ENCODE measurements around the gene TRMT6.

The TRMT6 gene
- 4.6 to 37.9 (median 19.6) reads per million in 18 experiments for total RNA-seq

GRCh38 chr20:5950271-5951031 lies at the start of gene TRMT6, which contains the start of gene MCM8:
Gene TRMT6, minus strand, starts transcription at chr20:5950533. Its CDS starts 128 bp downstream, at chr20:5950405.
Gene MCM8, plus strand, starts transcription at chr20:5950652. Its CDS starts 1,364 bp downstream, at chr20:5952016.
- DNase-seq: peak; percentile 97 to 98

- DNase-seq: no peak
Observed at GRCh38 chr20:5999783-6000182, 49.5 kb upstream of the TRMT6 start.

GRCh38 chr20:5996765-5997164 lies 46.4 kb upstream of the TRMT6 start:
- no peak for DNase-seq

- no peak for DNase-seq
Observed at GRCh38 chr20:5991623-5992441, 41.5 kb upstream of the TRMT6 start.

- DNase-seq: no peak
Observed at GRCh38 chr20:5990946-5991345, 40.6 kb upstream of the TRMT6 start.

- no peak for DNase-seq
Observed at GRCh38 chr20:5989539-5989938, 39.2 kb upstream of the TRMT6 start.

GRCh38 chr20:5987383-5987782 lies 37.0 kb upstream of the TRMT6 start:
- DNase-seq: no peak

- DNase-seq: no peak
Observed at GRCh38 chr20:5980720-5981538, 30.6 kb upstream of the TRMT6 start.

GRCh38 chr20:5979801-5980200 lies 29.5 kb upstream of the TRMT6 start:
- no peak for DNase-seq

GRCh38 chr20:5977975-5978374 lies 27.6 kb upstream of the TRMT6 start:
- DNase-seq: no peak

- DNase-seq: no peak
Observed at GRCh38 chr20:5977223-5977622, 26.9 kb upstream of the TRMT6 start.

- DNase-seq: no peak
Observed at GRCh38 chr20:5975778-5976177, 25.4 kb upstream of the TRMT6 start.

- DNase-seq: no peak
Observed at GRCh38 chr20:5974531-5974930, 24.2 kb upstream of the TRMT6 start.

GRCh38 chr20:5973971-5974370 lies 23.6 kb upstream of the TRMT6 start:
- peak; percentile 56 to 60 for DNase-seq

- no peak for DNase-seq
Observed at GRCh38 chr20:5973172-5973571, 22.8 kb upstream of the TRMT6 start.

GRCh38 chr20:5971203-5971602 lies 20.9 kb upstream of the TRMT6 start:
- no peak for DNase-seq

GRCh38 chr20:5970381-5970780 lies 20.0 kb upstream of the TRMT6 start:
- no peak for DNase-seq

- no peak for DNase-seq
Observed at GRCh38 chr20:5969940-5970339, 19.6 kb upstream of the TRMT6 start.

GRCh38 chr20:5969348-5969935 lies 19.1 kb upstream of the TRMT6 start:
- no peak for DNase-seq

GRCh38 chr20:5968462-5968861 lies 18.1 kb upstream of the TRMT6 start:
- no peak for DNase-seq

- no peak for DNase-seq
Observed at GRCh38 chr20:5967469-5967868, 17.1 kb upstream of the TRMT6 start.

GRCh38 chr20:5949943-5950270 lies 426 bp downstream of the TRMT6 start:
- no peak for DNase-seq

GRCh38 chr20:5947276-5947675 lies 3.1 kb downstream of the TRMT6 start:
- DNase-seq: peak; percentile 93 to 96

All from inflammatory macrophage (primary cell).